GM19351 (cell line): Measurements from ENCODE around the gene SRGAP2C.
A peak's percentile ranks its signal among the peaks of the same experiment; 100 is the strongest.
"Not testable (repeated sequence)": the region's sequence is repeated elsewhere in the genome, so short reads cannot be mapped to it uniquely, and the experiment has no call there.

Source experiments
- ATAC-seq: cut with Tn5 transposase; IDR thresholded peaks from one replicate; pipeline ENCODE4 v1.9.1; 2021; ENCODE audit warnings: mild to moderate bottlenecking, moderate library complexity; ENCODE audit not compliant: unreplicated experiment

Gene SRGAP2C

GRCh38 chr1:121226295-121226904 lies 41.6 kb downstream of the SRGAP2C start:
- ATAC-seq: not testable (repeated sequence)

- not testable (repeated sequence) for ATAC-seq
Measured at GRCh38 chr1:121226925-121227324, 42.1 kb downstream of the SRGAP2C start.

GRCh38 chr1:121227544-121228330 lies 43.0 kb downstream of the SRGAP2C start:
- ATAC-seq: not testable (repeated sequence)

GRCh38 chr1:121230636-121231035 lies 45.9 kb downstream of the SRGAP2C start:
- ATAC-seq: not testable (repeated sequence)

GRCh38 chr1:121232445-121233125 lies 47.8 kb downstream of the SRGAP2C start:
- ATAC-seq: peak; percentile 90

GRCh38 chr1:121234090-121234759 lies 49.5 kb downstream of the SRGAP2C start:
- not testable (repeated sequence) for ATAC-seq

- peak; percentile 93 for ATAC-seq
Measured at GRCh38 chr1:121238384-121238783, 53.6 kb downstream of the SRGAP2C start.

GRCh38 chr1:121243913-121244312 lies 59.1 kb downstream of the SRGAP2C start:
- ATAC-seq: not testable (repeated sequence)

GRCh38 chr1:121246399-121246798 lies 61.6 kb downstream of the SRGAP2C start:
- not testable (repeated sequence) for ATAC-seq

- ATAC-seq: not testable (repeated sequence)
Measured at GRCh38 chr1:121252656-121253055, 67.9 kb downstream of the SRGAP2C start.

- ATAC-seq: not testable (repeated sequence)
Measured at GRCh38 chr1:121254618-121255017, 69.8 kb downstream of the SRGAP2C start.

GRCh38 chr1:121257632-121258031 lies 72.9 kb downstream of the SRGAP2C start:
- not testable (repeated sequence) for ATAC-seq

- ATAC-seq: not testable (repeated sequence)
Measured at GRCh38 chr1:121258134-121258533, 73.4 kb downstream of the SRGAP2C start.

- ATAC-seq: not testable (repeated sequence)
Measured at GRCh38 chr1:121260205-121260604, 75.4 kb downstream of the SRGAP2C start.

- ATAC-seq: not testable (repeated sequence)
Measured at GRCh38 chr1:121262163-121262562, 77.4 kb downstream of the SRGAP2C start.

GRCh38 chr1:121263789-121264244 lies 79.0 kb downstream of the SRGAP2C start:
- peak; percentile 83 for ATAC-seq

- not testable (repeated sequence) for ATAC-seq
Measured at GRCh38 chr1:121267072-121267471, 82.3 kb downstream of the SRGAP2C start.

- not testable (repeated sequence) for ATAC-seq
Measured at GRCh38 chr1:121269309-121269708, 84.5 kb downstream of the SRGAP2C start.

GRCh38 chr1:121269973-121270372 lies 85.2 kb downstream of the SRGAP2C start:
- ATAC-seq: peak; percentile 37

GRCh38 chr1:121271143-121271715 lies 86.5 kb downstream of the SRGAP2C start:
- peak; percentile 43 for ATAC-seq
